ENCODE measurements around the gene ZBTB45.

- TF ChIP-seq, protein P1, sequence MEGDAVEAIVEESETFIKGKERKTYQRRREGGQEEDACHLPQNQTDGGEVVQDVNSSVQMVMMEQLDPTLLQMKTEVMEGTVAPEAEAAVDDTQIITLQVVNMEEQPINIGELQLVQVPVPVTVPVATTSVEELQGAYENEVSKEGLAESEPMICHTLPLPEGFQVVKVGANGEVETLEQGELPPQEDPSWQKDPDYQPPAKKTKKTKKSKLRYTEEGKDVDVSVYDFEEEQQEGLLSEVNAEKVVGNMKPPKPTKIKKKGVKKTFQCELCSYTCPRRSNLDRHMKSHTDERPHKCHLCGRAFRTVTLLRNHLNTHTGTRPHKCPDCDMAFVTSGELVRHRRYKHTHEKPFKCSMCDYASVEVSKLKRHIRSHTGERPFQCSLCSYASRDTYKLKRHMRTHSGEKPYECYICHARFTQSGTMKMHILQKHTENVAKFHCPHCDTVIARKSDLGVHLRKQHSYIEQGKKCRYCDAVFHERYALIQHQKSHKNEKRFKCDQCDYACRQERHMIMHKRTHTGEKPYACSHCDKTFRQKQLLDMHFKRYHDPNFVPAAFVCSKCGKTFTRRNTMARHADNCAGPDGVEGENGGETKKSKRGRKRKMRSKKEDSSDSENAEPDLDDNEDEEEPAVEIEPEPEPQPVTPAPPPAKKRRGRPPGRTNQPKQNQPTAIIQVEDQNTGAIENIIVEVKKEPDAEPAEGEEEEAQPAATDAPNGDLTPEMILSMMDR (IDR thresholded peaks at IDR 0.05): no peak
- TF ChIP-seq EZH2 (IDR thresholded peaks at IDR 0.05): no peak
- no peak for TF ChIP-seq EZH2phosphoT487 (IDR thresholded peaks at IDR 0.05)
These were observed 9.3 kb downstream of the ZBTB45 start for GRCh38 chr19:58510084-58510862.

Measured in neural progenitor cell (in vitro differentiated cells).